ENCODE results near the gene CSDE1.
A peak's percentile ranks its signal among the peaks of the same experiment; 100 is the strongest.
"Not testable (repeated sequence)": the region's sequence is repeated elsewhere in the genome, so short reads cannot be mapped to it uniquely, and the experiment has no call there.

Gene CSDE1

GRCh38 chr1:114757455-114758255, at the start of gene CSDE1:
CSDE1 (minus strand) TSS chr1:114757984; CDS start chr1:114739890, 18,094 bp downstream.
- DNase-seq (ENCODE audit: low read depth, low spot score), result peak; percentile 94

DNA sequence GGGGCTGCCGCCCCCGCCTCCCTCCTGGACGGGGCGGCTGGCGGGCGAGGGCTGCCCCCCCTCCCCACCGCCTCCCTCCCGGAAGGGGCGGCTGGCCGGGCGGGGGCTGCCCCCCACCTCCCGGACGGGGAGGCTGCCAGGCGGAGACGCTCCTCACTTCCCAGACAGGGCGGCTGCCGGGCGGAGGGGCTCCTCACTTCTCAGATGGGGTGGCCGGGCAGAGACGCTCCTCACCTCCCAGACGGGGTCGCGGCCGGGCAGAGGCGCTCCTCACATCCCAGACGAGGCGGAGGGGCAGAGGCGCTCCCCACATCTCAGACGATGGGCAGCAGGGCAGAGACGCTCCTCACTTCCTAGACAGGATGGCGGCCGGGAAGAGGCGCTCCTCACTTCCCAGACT, 46.7 kb upstream of the CSDE1 start:
- not testable (repeated sequence) for DNase-seq (ENCODE audit: low read depth, low spot score)

DNA sequence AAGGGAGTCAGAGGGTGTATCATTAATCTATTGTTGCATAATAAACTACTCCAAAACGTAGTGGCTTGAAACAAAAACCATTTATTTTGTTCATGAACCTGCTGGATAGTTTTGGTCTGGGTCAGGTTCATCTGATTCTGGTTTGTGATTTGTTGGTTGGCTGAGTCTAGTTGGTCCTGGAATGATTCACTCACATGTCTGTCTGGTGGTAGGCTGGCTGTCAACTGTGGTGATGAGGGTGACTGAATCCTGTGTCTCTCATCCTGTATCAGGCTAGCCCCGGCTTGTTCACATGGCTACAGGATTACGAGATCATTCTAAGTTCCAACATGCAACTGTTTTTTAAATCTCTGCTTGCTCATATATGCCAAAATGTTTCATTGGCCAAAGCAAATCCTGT, 45.2 kb upstream of the CSDE1 start:
- no peak for DNase-seq (ENCODE audit: low read depth, low spot score)

GRCh38 chr1:114794038-114794437, 36.3 kb upstream of the CSDE1 start:
- no peak for DNase-seq (ENCODE audit: low read depth, low spot score)

DNA sequence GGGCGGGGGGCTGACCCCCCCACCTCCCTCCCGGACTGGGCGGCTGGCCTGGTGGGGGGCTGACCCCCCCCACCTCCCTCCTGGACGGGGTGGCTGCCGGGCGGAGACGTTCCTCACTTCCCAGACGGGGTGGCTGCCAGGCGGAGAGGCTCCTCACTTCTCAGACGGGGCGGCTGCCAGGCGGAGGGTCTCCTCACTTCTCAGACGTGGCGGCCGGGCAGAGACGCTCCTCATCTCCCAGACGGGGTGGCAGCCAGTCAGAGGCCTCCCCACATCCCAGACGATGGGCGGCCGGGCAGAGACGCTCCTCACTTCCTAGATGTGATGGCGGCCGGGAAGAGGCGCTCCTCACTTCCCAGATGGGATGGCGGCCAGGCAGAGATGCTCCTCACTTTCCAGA, 32.8 kb upstream of the CSDE1 start:
- not testable (repeated sequence) for DNase-seq (ENCODE audit: low read depth, low spot score)

GRCh38 chr1:114786440-114786839, 28.7 kb upstream of the CSDE1 start:
- not testable (repeated sequence) for DNase-seq (ENCODE audit: low read depth, low spot score)

DNA sequence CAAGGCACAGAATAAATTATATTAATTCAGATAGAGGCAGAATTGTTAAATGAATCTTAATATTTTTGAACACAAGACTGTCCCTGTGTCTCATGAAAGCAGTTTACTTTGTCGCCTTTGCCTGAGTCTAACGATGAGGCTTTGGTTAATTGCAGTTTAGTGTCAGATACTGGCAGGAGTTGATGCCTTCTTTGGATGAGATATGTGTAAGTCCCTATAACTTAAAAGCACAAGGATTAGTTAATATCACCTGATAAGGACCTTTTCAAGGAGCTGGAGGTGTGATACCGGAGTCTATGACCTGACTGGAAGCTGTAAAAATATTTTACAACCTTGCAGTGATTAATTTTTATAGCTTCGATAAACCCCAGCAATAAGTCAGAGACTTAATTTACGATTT, 24.7 kb upstream of the CSDE1 start:
- no peak for DNase-seq (ENCODE audit: low read depth, low spot score)

DNA sequence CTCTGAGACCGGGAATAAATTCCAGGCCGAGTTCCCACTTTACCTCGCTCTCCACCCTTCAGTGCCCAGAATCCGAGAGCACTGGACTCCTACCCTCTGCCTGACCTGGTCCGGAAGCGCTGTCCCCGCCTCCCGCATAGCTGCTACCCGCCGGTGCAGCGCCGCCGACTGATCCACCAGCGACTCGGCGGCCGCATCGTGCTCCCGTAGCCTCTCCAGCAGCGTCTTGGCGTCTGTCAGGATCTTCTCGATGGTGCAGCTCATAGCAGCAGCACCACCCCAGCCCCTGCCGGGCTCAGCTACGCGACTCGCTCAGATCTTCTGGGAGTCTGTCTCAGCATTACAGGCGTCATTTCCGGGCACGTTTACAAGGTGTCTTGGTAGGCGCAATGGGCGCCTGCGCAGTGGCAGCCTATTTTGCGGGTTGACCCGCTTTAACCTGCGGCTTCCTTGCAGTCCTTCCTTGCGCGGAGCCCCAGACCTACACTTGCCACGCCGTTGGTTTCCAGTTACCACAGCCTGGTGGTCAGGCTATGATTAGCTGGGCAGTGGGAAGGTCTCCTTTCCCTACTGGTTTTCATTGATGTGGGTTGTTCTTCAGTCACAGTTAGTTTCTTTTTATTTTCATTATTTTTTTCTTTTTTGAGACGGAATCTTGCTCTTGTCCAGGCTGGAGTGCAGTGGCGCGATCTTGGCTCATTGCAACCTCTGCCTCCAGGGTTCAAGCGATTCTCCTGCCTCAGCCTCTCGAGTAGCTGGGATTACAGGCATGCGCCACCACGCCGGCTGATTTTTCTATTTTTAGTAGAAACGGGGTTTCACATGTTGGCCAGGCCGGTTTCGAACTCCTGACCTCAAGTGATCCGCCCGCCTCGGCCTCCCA, 22.8 kb upstream of the CSDE1 start, which contains the start of gene SIKE1:
Gene SIKE1 (minus strand): TSS at position 342 of the 883 bp plus-strand sequence. CDS start 78 bp downstream, at position 264.
- DNase-seq (ENCODE audit: low read depth, low spot score), result peak; percentile 71

DNA sequence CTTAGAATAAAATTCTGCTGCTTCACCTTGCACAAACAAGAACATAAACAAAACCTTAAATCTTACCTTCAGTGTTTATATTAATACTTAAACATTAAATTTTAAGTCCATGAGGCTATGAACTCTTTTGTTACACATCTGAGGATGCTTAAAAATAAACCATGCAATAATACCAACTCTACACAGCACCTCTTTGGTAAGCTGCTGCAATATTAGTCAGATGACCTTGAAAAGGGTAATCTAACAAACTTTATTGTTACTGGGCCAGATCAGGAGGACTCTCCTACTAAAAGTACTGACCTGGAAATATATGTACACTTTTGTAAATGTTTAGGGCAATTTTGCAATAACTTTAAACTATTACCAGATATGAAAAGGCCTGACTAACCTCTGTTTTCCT, 21.9 kb upstream of the CSDE1 start:
- DNase-seq (ENCODE audit: low read depth, low spot score), result no peak

- DNase-seq (ENCODE audit: low read depth, low spot score), result not testable (repeated sequence)
Observed at GRCh38 chr1:114776726-114777125, 18.9 kb upstream of the CSDE1 start.

GRCh38 chr1:114771992-114772391, 14.2 kb upstream of the CSDE1 start:
- no peak for DNase-seq (ENCODE audit: low read depth, low spot score)

DNA sequence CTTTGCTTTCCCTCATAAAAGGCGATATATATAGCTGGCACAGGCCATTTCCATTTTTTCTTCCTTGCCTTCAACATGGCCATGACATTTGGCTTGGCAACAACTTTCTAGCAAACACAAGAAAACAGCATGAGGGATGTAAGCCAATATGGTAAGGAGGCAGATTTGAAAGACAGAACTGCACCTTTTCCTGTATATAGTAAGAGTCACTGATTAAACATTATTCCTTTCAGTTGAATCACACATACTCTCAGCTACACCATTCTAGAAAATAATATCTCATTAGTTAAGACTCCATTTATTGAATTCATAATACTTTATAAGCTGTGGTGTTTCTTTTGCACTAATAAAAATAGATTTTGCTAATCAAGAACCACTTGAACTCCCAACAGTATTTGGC, 13.2 kb upstream of the CSDE1 start:
- no peak for DNase-seq (ENCODE audit: low read depth, low spot score)

GRCh38 chr1:114764689-114765088, 6.9 kb upstream of the CSDE1 start:
- DNase-seq (ENCODE audit: low read depth, low spot score), result no peak

DNA sequence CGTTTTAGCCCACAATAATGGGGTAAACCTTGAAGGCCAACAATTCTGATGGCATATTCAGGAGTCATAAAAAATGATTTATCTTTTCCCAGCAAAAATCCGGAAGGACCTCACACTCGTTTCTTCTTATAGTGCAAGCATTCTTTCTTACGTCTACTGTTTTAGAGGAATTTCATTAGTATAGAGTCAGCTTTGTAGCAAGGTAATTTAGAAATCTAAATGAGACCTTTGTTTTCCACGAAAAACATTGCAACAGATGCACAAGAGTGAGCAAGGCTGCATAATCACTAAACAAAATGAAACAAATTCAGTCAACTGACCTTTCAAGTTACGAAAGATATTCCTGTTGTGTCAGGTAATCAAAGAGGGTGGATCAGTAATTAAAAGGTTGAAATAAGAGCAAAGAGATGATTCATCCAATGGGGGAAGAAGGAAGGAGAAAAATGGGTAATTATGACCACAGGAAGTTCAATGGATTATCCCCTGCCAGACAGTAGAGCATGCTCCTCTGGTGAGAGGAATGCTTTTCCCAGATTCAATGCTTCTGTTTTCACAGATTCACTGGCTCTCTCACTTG, 560 bp upstream of the CSDE1 start:
- DNase-seq (ENCODE audit: low read depth, low spot score), result no peak

DNA sequence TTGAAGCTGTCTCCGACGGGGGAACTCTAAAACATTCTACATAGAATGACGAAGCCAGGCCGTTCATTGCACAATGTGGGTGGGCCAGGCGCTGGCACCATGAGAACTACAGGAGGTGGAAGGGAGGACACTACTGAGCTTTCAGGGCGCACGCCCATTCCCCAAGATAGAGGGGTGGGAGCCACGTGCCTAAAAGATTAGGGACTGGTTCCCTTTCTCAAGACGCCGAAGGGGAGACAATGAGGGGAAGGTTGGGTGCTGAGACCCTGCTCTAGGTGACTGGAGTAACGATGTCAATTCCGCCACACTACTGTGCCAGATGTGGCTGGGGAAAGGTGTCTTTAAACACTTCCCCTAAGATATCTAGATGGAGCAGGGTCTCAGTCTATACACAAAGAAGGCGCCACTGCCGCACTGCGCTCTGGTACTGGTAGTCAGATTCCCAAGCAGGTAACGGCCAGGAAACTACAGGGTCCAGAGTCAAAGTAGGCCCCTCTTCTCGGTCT, 782 bp downstream of the CSDE1 start:
- DNase-seq (ENCODE audit: low read depth, low spot score), result no peak

- DNase-seq (ENCODE audit: low read depth, low spot score), result no peak
Observed at GRCh38 chr1:114756009-114756892, 1.5 kb downstream of the CSDE1 start.

DNA sequence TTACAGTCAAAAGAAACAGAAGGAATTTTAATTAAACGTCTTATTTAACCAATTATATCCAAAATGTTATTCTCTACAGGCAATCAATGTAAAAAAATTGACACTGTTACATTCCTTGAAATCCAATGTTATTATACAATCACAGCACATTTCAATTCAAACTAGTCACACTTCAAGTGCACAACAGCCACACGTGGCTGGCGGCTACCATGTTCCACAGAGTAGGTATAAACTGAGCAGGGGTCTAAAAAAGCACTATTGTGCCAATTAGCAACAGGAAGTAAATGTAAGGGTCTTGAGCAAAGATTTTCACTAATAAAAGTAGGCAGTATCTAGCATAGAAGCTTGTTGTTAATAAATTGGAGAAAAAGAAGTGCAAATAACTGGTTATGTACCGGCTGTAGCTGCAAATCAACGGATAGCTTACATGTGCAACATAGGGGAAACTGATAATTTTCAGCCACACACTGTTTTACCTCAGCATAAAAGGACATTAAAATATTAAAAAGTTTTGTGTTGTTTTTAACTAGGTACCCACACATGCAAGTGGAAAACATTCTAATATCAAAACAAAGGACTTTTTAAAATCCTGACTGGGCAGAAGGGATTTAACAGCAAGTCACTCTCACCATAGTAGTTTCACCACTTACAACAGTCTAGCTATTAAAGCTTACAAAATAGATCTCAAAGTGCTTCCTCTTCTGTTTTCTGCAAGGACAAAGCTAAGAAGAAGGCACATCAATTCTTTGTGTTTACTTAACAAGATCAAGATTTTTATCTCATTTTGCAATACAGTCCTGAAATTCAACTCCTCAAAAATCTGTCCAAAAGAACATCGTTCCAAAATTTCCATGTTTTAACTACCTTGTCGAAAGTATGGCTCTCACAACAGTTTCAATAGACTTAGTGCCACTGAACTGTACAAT, 2.5 kb downstream of the CSDE1 start:
- DNase-seq (ENCODE audit: low read depth, low spot score), result no peak

GRCh38 chr1:114753702-114754101, 4.1 kb downstream of the CSDE1 start:
- not testable (repeated sequence) for DNase-seq (ENCODE audit: low read depth, low spot score)

DNA sequence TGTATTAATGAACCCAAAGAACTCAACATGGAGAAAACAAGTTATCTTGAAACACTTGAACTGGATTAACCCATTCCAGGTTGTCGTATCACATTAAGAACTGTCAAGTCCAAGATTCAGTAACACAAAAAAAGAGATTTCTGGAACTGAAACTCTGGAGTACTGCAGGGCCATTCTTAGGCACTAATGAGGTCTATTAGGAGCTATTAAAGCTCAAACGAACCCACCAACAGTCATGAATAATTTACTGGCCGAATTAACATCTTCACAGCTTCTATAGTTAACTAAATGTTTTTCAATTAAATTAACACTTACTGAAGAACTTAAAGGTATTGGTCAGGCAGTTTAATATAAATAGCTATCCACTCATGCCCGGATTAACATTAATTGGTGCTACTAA, 4.6 kb downstream of the CSDE1 start:
- no peak for DNase-seq (ENCODE audit: low read depth, low spot score)

DNA sequence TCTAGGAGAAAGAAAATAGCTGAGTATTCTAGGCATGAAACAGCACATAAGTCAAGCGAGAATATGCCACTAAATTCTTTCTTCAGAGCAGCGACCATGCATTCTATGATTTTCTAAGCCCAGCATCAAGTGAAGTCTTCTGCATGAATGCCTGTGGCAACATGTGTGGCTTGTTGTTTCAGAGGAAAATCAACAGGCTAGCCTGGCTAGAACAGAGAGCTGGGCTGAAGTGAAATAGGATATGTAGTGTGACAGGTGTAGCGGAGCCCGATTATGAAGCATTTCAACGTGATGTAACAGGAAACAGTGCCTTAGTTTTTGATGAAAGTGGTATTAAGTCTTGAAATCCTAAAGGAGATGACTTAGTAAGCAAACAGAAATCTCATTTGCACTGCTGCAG, 7.0 kb downstream of the CSDE1 start:
- DNase-seq (ENCODE audit: low read depth, low spot score), result no peak

Data from brain pericyte (primary cell).